Measurements from ENCODE around the gene CTNNA2.

The CTNNA2 gene

GRCh38 chr2:79611448-79612016, 98.7 kb downstream of the CTNNA2 start:
- Histone ChIP-seq H3K4me3 (ENCODE audit: low read depth in 1 of 5, low read length in 5 of 5) (no peak overlapping the region), H3K27ac (ENCODE audit: low read depth, low read length) (no peak overlapping the region)

GRCh38 chr2:79612999-79613398, 100.1 kb downstream of the CTNNA2 start:
- Histone ChIP-seq H3K27ac (ENCODE audit: low read depth, low read length) (no peak overlapping the region), H3K27me3 (ENCODE audit: control insufficient read depth in 5 of 5, insufficient read depth in 4 of 5, low read length in 5 of 5) (no peaks in the 10 kb centered on the region), H3K9ac (ENCODE audit: low read length in 5 of 5) (no peak overlapping the region), H3K36me3 (ENCODE audit: control insufficient read depth in 5 of 5, insufficient read depth in 5 of 5, low read length in 5 of 5) (no peaks in the 10 kb centered on the region), H3K4me1 (ENCODE audit: control insufficient read depth in 5 of 5, insufficient read depth in 5 of 5, low read length in 5 of 5) (peaks cover 0 to 2% (median 0%) of the 10 kb centered on the region in 5 donors), H3K9me3 (ENCODE audit: control insufficient read depth in 5 of 5, low read length in 5 of 5) (no peaks in the 10 kb centered on the region), H3K4me3 (ENCODE audit: low read depth in 1 of 5, low read length in 5 of 5) (no peak overlapping the region)

More at GRCh38 chr2:79611448-79612016, 98.7 kb downstream of the CTNNA2 start:
- no peaks in the 10 kb centered on the region for H3K27me3 ChIP-seq (ENCODE audit: control insufficient read depth in 5 of 5, insufficient read depth in 4 of 5, low read length in 5 of 5)
- H3K36me3 ChIP-seq (ENCODE audit: control insufficient read depth in 5 of 5, insufficient read depth in 5 of 5, low read length in 5 of 5), result no peaks in the 10 kb centered on the region
- no peaks in the 10 kb centered on the region for H3K9me3 ChIP-seq (ENCODE audit: control insufficient read depth in 5 of 5, low read length in 5 of 5)
- no peak overlapping the region for H3K9ac ChIP-seq (ENCODE audit: low read length in 5 of 5)
- peaks cover 0 to 2% (median 0%) of the 10 kb centered on the region in 5 donors for H3K4me1 ChIP-seq (ENCODE audit: control insufficient read depth in 5 of 5, insufficient read depth in 5 of 5, low read length in 5 of 5)

GRCh38 chr2:79619442-79619841, 106.6 kb downstream of the CTNNA2 start:
- no peak overlapping the region for H3K27ac ChIP-seq (ENCODE audit: low read depth, low read length)
- H3K27me3 ChIP-seq (ENCODE audit: control insufficient read depth in 5 of 5, insufficient read depth in 4 of 5, low read length in 5 of 5), result no peaks in the 10 kb centered on the region
- H3K4me1 ChIP-seq (ENCODE audit: control insufficient read depth in 5 of 5, insufficient read depth in 5 of 5, low read length in 5 of 5), result no peaks in the 10 kb centered on the region
- no peaks in the 10 kb centered on the region for H3K9me3 ChIP-seq (ENCODE audit: control insufficient read depth in 5 of 5, low read length in 5 of 5)
- H3K9ac ChIP-seq (ENCODE audit: low read length in 5 of 5), result no peak overlapping the region
- H3K36me3 ChIP-seq (ENCODE audit: control insufficient read depth in 5 of 5, insufficient read depth in 5 of 5, low read length in 5 of 5), result no peaks in the 10 kb centered on the region
- H3K4me3 ChIP-seq (ENCODE audit: low read depth in 1 of 5, low read length in 5 of 5), result no peak overlapping the region

DNA sequence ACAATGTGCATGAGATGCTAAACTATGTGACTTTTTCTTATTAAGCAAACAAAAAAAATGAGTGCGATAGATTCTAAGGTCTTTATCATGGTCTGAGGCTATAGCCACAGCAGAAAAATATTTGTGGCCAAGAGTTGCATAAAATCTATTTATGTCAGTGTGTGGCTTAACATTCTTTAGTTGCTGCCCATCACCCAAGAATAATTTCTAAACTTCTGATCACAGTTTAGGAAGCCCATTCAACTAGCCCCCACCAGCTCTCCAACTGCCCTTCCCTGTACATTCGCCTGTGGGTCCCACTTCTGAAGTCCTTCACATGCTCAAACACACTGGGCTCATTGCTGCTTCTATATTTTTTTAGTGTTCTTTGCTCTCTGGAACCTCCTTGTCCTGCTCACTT, 107.1 kb downstream of the CTNNA2 start:
- no peaks in the 10 kb centered on the region for H3K9me3 ChIP-seq (ENCODE audit: control insufficient read depth in 5 of 5, low read length in 5 of 5)
- H3K27ac ChIP-seq (ENCODE audit: low read depth, low read length), result no peak overlapping the region
- no peak overlapping the region for H3K4me3 ChIP-seq (ENCODE audit: low read depth in 1 of 5, low read length in 5 of 5)
- H3K9ac ChIP-seq (ENCODE audit: low read length in 5 of 5), result no peak overlapping the region
- H3K4me1 ChIP-seq (ENCODE audit: control insufficient read depth in 5 of 5, insufficient read depth in 5 of 5, low read length in 5 of 5), result no peaks in the 10 kb centered on the region
- H3K36me3 ChIP-seq (ENCODE audit: control insufficient read depth in 5 of 5, insufficient read depth in 5 of 5, low read length in 5 of 5), result no peaks in the 10 kb centered on the region
- no peaks in the 10 kb centered on the region for H3K27me3 ChIP-seq (ENCODE audit: control insufficient read depth in 5 of 5, insufficient read depth in 4 of 5, low read length in 5 of 5)

DNA sequence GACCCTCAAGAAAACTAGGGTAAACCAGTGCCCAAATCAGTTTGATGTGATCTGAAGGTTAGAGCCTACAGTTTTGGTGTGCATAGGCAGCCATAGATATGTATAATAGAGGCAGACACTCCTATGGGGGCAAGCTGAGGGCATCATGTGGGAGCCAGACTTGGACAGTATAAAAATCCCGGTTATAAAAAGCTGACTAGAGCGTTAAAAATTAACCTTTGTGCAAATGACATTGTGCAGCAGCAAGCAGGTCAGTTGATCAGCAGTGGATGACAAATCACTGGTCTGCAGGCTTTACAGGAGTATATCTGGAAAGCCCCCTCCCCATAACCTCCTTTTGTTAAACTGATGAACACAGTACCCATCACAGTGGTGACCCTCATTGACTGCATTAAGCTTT, 107.8 kb downstream of the CTNNA2 start:
- Histone ChIP-seq H3K4me3 (ENCODE audit: low read depth in 1 of 5, low read length in 5 of 5) (no peak overlapping the region), H3K9me3 (ENCODE audit: control insufficient read depth in 5 of 5, low read length in 5 of 5) (no peaks in the 10 kb centered on the region), H3K9ac (ENCODE audit: low read length in 5 of 5) (no peak overlapping the region), H3K27ac (ENCODE audit: low read depth, low read length) (no peak overlapping the region), H3K36me3 (ENCODE audit: control insufficient read depth in 5 of 5, insufficient read depth in 5 of 5, low read length in 5 of 5) (no peaks in the 10 kb centered on the region), H3K27me3 (ENCODE audit: control insufficient read depth in 5 of 5, insufficient read depth in 4 of 5, low read length in 5 of 5) (no peaks in the 10 kb centered on the region), H3K4me1 (ENCODE audit: control insufficient read depth in 5 of 5, insufficient read depth in 5 of 5, low read length in 5 of 5) (no peaks in the 10 kb centered on the region)

DNA sequence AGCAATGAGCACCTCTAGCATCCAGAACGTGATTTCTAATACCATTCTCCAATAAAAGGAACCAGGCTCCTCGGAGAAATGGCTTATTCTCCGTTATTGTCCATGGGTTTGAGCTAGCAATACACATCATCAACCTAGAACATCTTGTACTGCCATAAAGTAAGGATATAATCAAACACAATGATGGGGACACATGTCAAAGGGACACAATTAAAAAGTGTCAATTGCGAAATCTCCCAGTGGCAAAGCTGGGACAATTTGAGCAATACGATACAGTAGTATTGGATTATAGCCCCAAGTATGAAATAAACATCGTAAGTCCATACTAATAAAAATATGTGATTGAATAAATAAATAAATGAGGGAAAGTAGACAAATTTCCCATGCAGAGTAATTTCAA, 108.4 kb downstream of the CTNNA2 start:
- H3K4me3 ChIP-seq (ENCODE audit: low read depth in 1 of 5, low read length in 5 of 5), result no peak overlapping the region

GRCh38 chr2:79621755-79622154, 108.9 kb downstream of the CTNNA2 start:
- no peaks in the 10 kb centered on the region for H3K36me3 ChIP-seq (ENCODE audit: control insufficient read depth in 5 of 5, insufficient read depth in 5 of 5, low read length in 5 of 5)
- H3K9ac ChIP-seq (ENCODE audit: low read length in 5 of 5), result no peak overlapping the region
- no peaks in the 10 kb centered on the region for H3K9me3 ChIP-seq (ENCODE audit: control insufficient read depth in 5 of 5, low read length in 5 of 5)
- H3K4me1 ChIP-seq (ENCODE audit: control insufficient read depth in 5 of 5, insufficient read depth in 5 of 5, low read length in 5 of 5), result no peaks in the 10 kb centered on the region
- H3K27me3 ChIP-seq (ENCODE audit: control insufficient read depth in 5 of 5, insufficient read depth in 4 of 5, low read length in 5 of 5), result no peaks in the 10 kb centered on the region
- H3K27ac ChIP-seq (ENCODE audit: low read depth, low read length), result no peak overlapping the region
- H3K4me3 ChIP-seq (ENCODE audit: low read depth in 1 of 5, low read length in 5 of 5), result no peak overlapping the region

More for the DNA sequence above, 108.4 kb downstream of the CTNNA2 start:
- Histone ChIP-seq H3K27me3 (ENCODE audit: control insufficient read depth in 5 of 5, insufficient read depth in 4 of 5, low read length in 5 of 5) (no peaks in the 10 kb centered on the region), H3K9me3 (ENCODE audit: control insufficient read depth in 5 of 5, low read length in 5 of 5) (no peaks in the 10 kb centered on the region), H3K27ac (ENCODE audit: low read depth, low read length) (no peak overlapping the region), H3K9ac (ENCODE audit: low read length in 5 of 5) (no peak overlapping the region), H3K36me3 (ENCODE audit: control insufficient read depth in 5 of 5, insufficient read depth in 5 of 5, low read length in 5 of 5) (no peaks in the 10 kb centered on the region), H3K4me1 (ENCODE audit: control insufficient read depth in 5 of 5, insufficient read depth in 5 of 5, low read length in 5 of 5) (no peaks in the 10 kb centered on the region)

DNA sequence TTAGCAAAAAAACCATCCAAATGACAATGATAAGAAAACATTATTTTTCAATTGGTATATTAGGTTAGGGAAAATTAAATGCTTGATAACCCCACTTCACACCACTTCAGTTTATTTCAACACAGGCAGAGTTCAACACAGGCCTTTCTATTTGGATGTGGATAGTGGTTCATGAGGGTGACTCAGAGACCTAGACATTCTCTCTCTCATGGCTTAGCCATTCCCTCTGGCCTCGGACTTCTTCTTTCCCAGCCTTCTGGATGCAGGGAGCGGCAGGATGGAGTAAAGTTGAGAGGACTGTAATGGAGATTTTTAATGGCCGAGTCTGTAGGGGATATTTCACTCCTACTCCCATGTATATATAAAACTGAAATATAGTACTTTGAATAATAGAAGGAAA, 109.7 kb downstream of the CTNNA2 start:
- H3K9ac ChIP-seq (ENCODE audit: low read length in 5 of 5), result no peak overlapping the region
- H3K27ac ChIP-seq (ENCODE audit: low read depth, low read length), result no peak overlapping the region
- no peaks in the 10 kb centered on the region for H3K4me1 ChIP-seq (ENCODE audit: control insufficient read depth in 5 of 5, insufficient read depth in 5 of 5, low read length in 5 of 5)
- no peaks in the 10 kb centered on the region for H3K27me3 ChIP-seq (ENCODE audit: control insufficient read depth in 5 of 5, insufficient read depth in 4 of 5, low read length in 5 of 5)
- no peaks in the 10 kb centered on the region for H3K9me3 ChIP-seq (ENCODE audit: control insufficient read depth in 5 of 5, low read length in 5 of 5)
- no peak overlapping the region for H3K4me3 ChIP-seq (ENCODE audit: low read depth in 1 of 5, low read length in 5 of 5)
- no peaks in the 10 kb centered on the region for H3K36me3 ChIP-seq (ENCODE audit: control insufficient read depth in 5 of 5, insufficient read depth in 5 of 5, low read length in 5 of 5)

- Histone ChIP-seq H3K27me3 (ENCODE audit: control insufficient read depth in 5 of 5, insufficient read depth in 4 of 5, low read length in 5 of 5) (no peaks in the 10 kb centered on the region), H3K4me3 (ENCODE audit: low read depth in 1 of 5, low read length in 5 of 5) (no peak overlapping the region), H3K27ac (ENCODE audit: low read depth, low read length) (no peak overlapping the region), H3K9ac (ENCODE audit: low read length in 5 of 5) (no peak overlapping the region), H3K36me3 (ENCODE audit: control insufficient read depth in 5 of 5, insufficient read depth in 5 of 5, low read length in 5 of 5) (no peaks in the 10 kb centered on the region), H3K9me3 (ENCODE audit: control insufficient read depth in 5 of 5, low read length in 5 of 5) (no peaks in the 10 kb centered on the region), H3K4me1 (ENCODE audit: control insufficient read depth in 5 of 5, insufficient read depth in 5 of 5, low read length in 5 of 5) (no peaks in the 10 kb centered on the region)
Measured at GRCh38 chr2:79627237-79627636, 114.4 kb downstream of the CTNNA2 start.

- Histone ChIP-seq H3K27me3 (ENCODE audit: control insufficient read depth in 5 of 5, insufficient read depth in 4 of 5, low read length in 5 of 5) (no peaks in the 10 kb centered on the region), H3K27ac (ENCODE audit: low read depth, low read length) (no peak overlapping the region), H3K9ac (ENCODE audit: low read length in 5 of 5) (no peak overlapping the region), H3K36me3 (ENCODE audit: control insufficient read depth in 5 of 5, insufficient read depth in 5 of 5, low read length in 5 of 5) (no peaks in the 10 kb centered on the region), H3K4me3 (ENCODE audit: low read depth in 1 of 5, low read length in 5 of 5) (no peak overlapping the region), H3K9me3 (ENCODE audit: control insufficient read depth in 5 of 5, low read length in 5 of 5) (no peaks in the 10 kb centered on the region), H3K4me1 (ENCODE audit: control insufficient read depth in 5 of 5, insufficient read depth in 5 of 5, low read length in 5 of 5) (no peaks in the 10 kb centered on the region)
Measured at GRCh38 chr2:79630060-79630459, 117.2 kb downstream of the CTNNA2 start.
